ENCODE data around the gene ALDH16A1. TPM values are rescaled to one million over a fixed set of nuclear protein-coding genes. Genes with fewer than 3 reads are reported as not detected.

The ALDH16A1 gene
- total and polyA plus RNA-seq, 2 of the 4 experiments (the other 2 are of a cell fraction): 10.4 to 12.9 TPM

- H3K4ac ChIP-seq (ENCODE audit: low read depth, low read length): no peak overlapping the region
- BruUV-seq (replicated peaks): no TSS peak
- dilution Hi-C loops (cut with HindIII; ENCODE audit: low sequenced_read_pairs, unreplicated experiment) (no loop called here), in situ Hi-C loops (cut with MboI; ENCODE audit: low sequenced_read_pairs) (no loop called here), intact Hi-C loops (cut with micrococcal nuclease) (no loop called here)
- no peak overlapping the region for H3K27ac ChIP-seq (ENCODE audit: insufficient read depth, low read length)
- no peak for DNase-seq
- no peak overlapping the region for H3K4me2 ChIP-seq (ENCODE audit: low read depth, low read length)
- H2BK20ac ChIP-seq (ENCODE audit: low read depth, low read length): no peak overlapping the region
- H3K9me3 ChIP-seq (ENCODE audit: control insufficient read depth, insufficient read depth, low read length): no peaks in the 10 kb centered on the region
- H2AFZ ChIP-seq (replicated peaks; ENCODE audit: low read length, poor library complexity): no peak overlapping the region
- no peak overlapping the region for H2BK15ac ChIP-seq (ENCODE audit: low read depth, low read length)
- no peak overlapping the region for H3K4me3 ChIP-seq (ENCODE audit: insufficient read depth, low read depth, low read length)
- H4K91ac ChIP-seq (ENCODE audit: insufficient read depth, low read depth, low read length): no peak overlapping the region
- H3K18ac ChIP-seq (ENCODE audit: low read depth, low read length): no peak overlapping the region
- no peak overlapping the region for H4K5ac ChIP-seq (ENCODE audit: low read depth, low read length)
- H2BK5ac ChIP-seq (ENCODE audit: low read depth, low read length, poor library complexity, severe bottlenecking): no peak overlapping the region
- peaks cover 12% of the 10 kb centered on the region; the same call in 1 of the 2 replicates for H3K4me1 ChIP-seq (ENCODE audit: control insufficient read depth, insufficient read depth, low read length)
- H3K23ac ChIP-seq (ENCODE audit: low read depth, low read length): no peak overlapping the region
- H2AK9ac ChIP-seq (replicated peaks; ENCODE audit: low read depth, low read length, poor library complexity): no peak overlapping the region
- no CpG with 5 or more reads among the region's 8 CpGs for WGBS, 2 experiments (ENCODE audit: extremely low coverage in 2 of 2, insufficient read length in 1 of 2)
- H3K56ac ChIP-seq (ENCODE audit: extremely low read depth, insufficient read depth, low read length): no peak overlapping the region
- no peak overlapping the region for H4K8ac ChIP-seq (ENCODE audit: low read depth in 2 of 2, low read length in 2 of 2)
- no peak overlapping the region for H2AK5ac ChIP-seq (ENCODE audit: low read depth, low read length)
- ATAC-seq (ENCODE audit: low read depth): no peak
- no peaks in the 10 kb centered on the region for H4K20me1 ChIP-seq (ENCODE audit: insufficient read depth, low read length)
- peaks cover 14% of the 10 kb centered on the region; the same call in 1 of the 2 replicates for H3K9me1 ChIP-seq (ENCODE audit: insufficient read depth, low read length)
- H3K79me1 ChIP-seq (ENCODE audit: low read depth in 1 of 2, low read length in 2 of 2): peaks cover 0 to 8% of the 10 kb centered on the region in 2 experiments; a peak in 2 of 4 replicates
- H3K36me3 ChIP-seq (ENCODE audit: control insufficient read depth, insufficient read depth, low read length): peaks cover 3% of the 10 kb centered on the region; the same call in 1 of the 2 replicates
- ChIA-PET POLR2A (ENCODE audit: unreplicated experiment) (interaction anchor here (0.6 kb wide), 2 partner anchors 57 to 390 kb away, joined by 3 to 5 read pairs; partner anchors contain the start of gene RCN3), CTCF (no interaction called here)
- no peak for TF ChIP-seq MAZ (IDR thresholded peaks at IDR 0.05; ENCODE audit: borderline replicate concordance, low read depth, low read length)
- TF ChIP-seq CTCF (conservative IDR thresholded peaks at IDR 0.05; ENCODE audit: low read depth, low read length): no peak
- no peak for TF ChIP-seq ELK1 (IDR thresholded peaks at IDR 0.05; ENCODE audit: borderline replicate concordance, low read depth, low read length)
- TF ChIP-seq FOS (IDR thresholded peaks at IDR 0.05; ENCODE audit: low read depth, low read length): no peak
- TF ChIP-seq NFE2L2 (IDR thresholded peaks at IDR 0.05; ENCODE audit: low read depth, low read length): no peak
- no peak for TF ChIP-seq SMC3 (IDR thresholded peaks at IDR 0.05; ENCODE audit: low read depth, low read length)
- TF ChIP-seq USF2 (IDR thresholded peaks at IDR 0.05; ENCODE audit: low read depth, low read length): no peak
- no peak for TF ChIP-seq RAD21 (IDR thresholded peaks at IDR 0.05; ENCODE audit: low read length)
- TF ChIP-seq RCOR1 (IDR thresholded peaks at IDR 0.05; ENCODE audit: insufficient replicate concordance, low read length): no peak
- no peak for TF ChIP-seq POLR2A (IDR thresholded peaks at IDR 0.05; ENCODE audit: low read depth, low read length)
- no peak for TF ChIP-seq MAFK (IDR thresholded peaks at IDR 0.05; ENCODE audit: low read depth, low read length)
- no peaks in the 10 kb centered on the region for H3K27me3 ChIP-seq (ENCODE audit: control insufficient read depth, insufficient read depth, low read length)
- no peak overlapping the region for H3K9ac ChIP-seq (ENCODE audit: low read depth, low read length)
- no peak overlapping the region for H3K14ac ChIP-seq (replicated peaks; ENCODE audit: low read depth, low read length)
- no peak overlapping the region for H2BK120ac ChIP-seq (ENCODE audit: low read depth, low read length)
Measured at GRCh38 chr19:49470615-49470978, 17.6 kb downstream of the ALDH16A1 start.

All from IMR-90 (cell line).